Central memory CD8-positive, alpha-beta T cell (primary cell): Measurements from ENCODE around the gene NAB1.
"Not testable (repeated sequence)": the region's sequence is repeated elsewhere in the genome, so short reads cannot be mapped to it uniquely, and the experiment has no call there.

Experiments
- ATAC-seq: fragments of 150-1000 bp; cut with Tn5 transposase; replicated peaks from 2 replicates; pipeline ENCODE4 v1.10.0; 2022; ENCODE audit warnings: mild to moderate bottlenecking, moderate FRiP score, moderate number of reproducible peaks; ENCODE audit not compliant: poor library complexity, severe bottlenecking; ENCODE audit errors: extremely low read depth
- DNase-seq, 2 donors: peaks; one replicate each; pipeline ENCODE4 v3.0.0; 2021; ENCODE audit warnings: low spot score in 2 of 2
- H3K27ac Mint-ChIP-seq: one replicate; pipeline ENCODE4 v1.8.0; 2022; ENCODE audit warnings: low read depth, mild to moderate bottlenecking, moderate library complexity, mixed read lengths
- H3K27me3 Mint-ChIP-seq: one replicate; pipeline ENCODE4 v1.8.0; 2022; ENCODE audit warnings: mixed read lengths
- H3K36me3 Mint-ChIP-seq: one replicate; pipeline ENCODE4 v1.8.0; 2022; ENCODE audit warnings: mild to moderate bottlenecking, moderate library complexity, mixed read lengths; ENCODE audit not compliant: insufficient read depth
- H3K4me1 Mint-ChIP-seq: one replicate; pipeline ENCODE4 v1.8.0; 2022; ENCODE audit warnings: mixed read lengths
- H3K4me3 Mint-ChIP-seq: one replicate; pipeline ENCODE4 v1.8.0; 2022; ENCODE audit warnings: mild to moderate bottlenecking, moderate library complexity, mixed read lengths
- H3K9me3 Mint-ChIP-seq: one replicate; pipeline ENCODE4 v1.8.0; 2022; ENCODE audit warnings: mixed read lengths

NAB1 gene

DNA sequence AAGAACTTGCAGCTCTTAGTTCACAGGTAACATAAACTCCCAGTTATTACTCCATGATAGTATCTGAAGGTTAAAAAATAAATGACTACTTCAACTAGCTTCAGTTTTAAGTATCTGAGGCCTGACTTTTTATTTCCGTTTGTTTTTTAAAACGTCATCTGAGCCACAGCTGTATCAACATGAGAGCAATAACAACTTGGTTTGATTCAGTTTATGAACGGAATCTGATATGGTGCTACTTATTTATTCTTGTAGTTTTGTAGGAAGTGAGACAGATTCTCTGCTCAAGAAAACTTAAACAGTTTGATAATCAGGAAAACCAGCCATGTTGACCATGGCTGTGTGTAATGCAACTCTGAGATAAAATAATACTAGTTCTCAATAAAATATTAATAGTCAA, 34.9 kb downstream of the NAB1 start:
- Mint-ChIP-seq H3K36me3 (peaks cover 24% of the 10 kb centered on the region), H3K4me3 (no peak overlapping the region), H3K27me3 (no peaks in the 10 kb centered on the region), H3K9me3 (no peaks in the 10 kb centered on the region), H3K27ac (no peak overlapping the region), H3K4me1 (peaks cover 14% of the 10 kb centered on the region)
- no peak for ATAC-seq
- no peak for DNase-seq

DNA sequence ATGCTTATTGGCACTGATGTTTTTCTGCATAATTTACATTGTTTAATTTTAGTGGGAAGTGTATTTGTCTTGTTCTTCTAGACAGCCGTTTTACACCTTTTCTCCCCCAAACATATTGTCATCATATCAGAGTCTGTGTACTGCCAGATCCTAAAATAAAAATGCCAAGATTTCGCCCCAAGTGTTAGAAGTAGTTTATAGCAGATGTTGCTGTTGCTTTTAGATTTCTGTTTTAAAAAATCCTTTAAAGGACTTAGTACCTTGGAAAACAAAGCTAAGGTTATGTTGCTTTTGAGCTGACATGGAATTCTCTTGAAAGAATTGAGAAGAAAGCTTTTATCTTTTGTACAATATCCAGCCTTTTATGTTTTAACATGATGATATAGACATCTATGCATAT, 36.0 kb downstream of the NAB1 start:
- H3K27me3 Mint-ChIP-seq, result no peaks in the 10 kb centered on the region
- no peaks in the 10 kb centered on the region for H3K9me3 Mint-ChIP-seq
- peaks cover 7% of the 10 kb centered on the region for H3K4me1 Mint-ChIP-seq
- peaks cover 25% of the 10 kb centered on the region for H3K36me3 Mint-ChIP-seq
- no peak for ATAC-seq
- H3K4me3 Mint-ChIP-seq, result no peak overlapping the region
- no peak overlapping the region for H3K27ac Mint-ChIP-seq
- DNase-seq, result no peak

DNA sequence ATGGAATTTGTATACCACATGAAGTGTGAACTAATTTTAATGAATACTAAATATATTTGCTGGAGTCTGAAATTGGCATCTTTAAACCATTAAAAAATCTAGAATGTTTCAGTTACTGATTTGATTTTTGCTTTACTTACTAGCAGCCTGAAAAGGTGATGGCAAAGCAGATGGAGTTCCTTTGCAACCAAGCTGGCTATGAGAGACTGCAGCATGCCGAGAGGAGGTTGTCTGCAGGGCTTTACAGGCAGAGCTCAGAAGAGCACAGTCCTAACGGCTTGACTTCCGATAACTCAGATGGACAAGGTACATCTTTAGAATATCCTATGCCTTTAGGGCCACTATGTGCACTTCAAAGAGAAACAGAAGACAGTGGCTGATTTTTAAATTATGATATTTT, 36.5 kb downstream of the NAB1 start:
- no peak for DNase-seq

DNA sequence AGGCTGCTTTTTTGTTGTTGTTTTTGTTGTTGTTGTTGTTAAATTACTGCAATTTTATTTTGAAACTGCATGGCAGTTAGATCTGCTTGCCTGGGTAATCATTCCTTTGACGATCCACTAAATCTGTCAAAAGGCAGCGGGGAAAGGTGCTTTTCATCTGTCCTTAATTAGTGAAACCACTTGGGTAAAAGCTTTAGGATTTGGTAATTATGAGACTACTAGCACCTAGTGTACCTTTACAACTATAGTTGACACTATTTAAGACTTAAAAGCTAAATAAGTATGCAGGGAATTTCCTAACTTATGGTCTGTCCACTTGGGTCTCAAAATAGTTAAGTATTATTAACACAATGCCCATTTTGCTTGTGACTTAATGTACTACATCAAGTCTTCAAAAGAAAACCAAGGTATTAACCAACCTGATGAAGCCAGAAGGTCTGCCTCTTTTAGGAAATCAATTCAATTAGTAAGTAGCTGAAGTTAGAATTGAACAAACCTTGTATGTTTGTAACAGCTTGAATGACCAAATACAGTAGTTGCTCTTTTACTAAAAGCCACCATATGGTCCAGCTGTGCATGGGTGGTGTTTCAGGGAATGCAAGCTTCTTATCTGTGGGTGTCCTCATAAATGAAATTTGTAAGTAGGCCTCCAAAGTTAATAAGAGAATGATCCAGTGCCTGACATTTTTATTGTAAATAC, 44.8 kb downstream of the NAB1 start:
- no peak overlapping the region for H3K4me3 Mint-ChIP-seq
- H3K36me3 Mint-ChIP-seq, result peaks cover 5% of the 10 kb centered on the region
- no peaks in the 10 kb centered on the region for H3K9me3 Mint-ChIP-seq
- ATAC-seq (no peak), DNase-seq (no peak)
- H3K27ac Mint-ChIP-seq, result peak overlapping the region; percentile 57
- peaks cover 21% of the 10 kb centered on the region for H3K4me1 Mint-ChIP-seq
- H3K27me3 Mint-ChIP-seq, result no peaks in the 10 kb centered on the region

More for the DNA sequence above, 36.5 kb downstream of the NAB1 start:
- H3K36me3 Mint-ChIP-seq, result peaks cover 29% of the 10 kb centered on the region
- H3K4me1 Mint-ChIP-seq, result peaks cover 3% of the 10 kb centered on the region
- H3K27me3 Mint-ChIP-seq, result no peaks in the 10 kb centered on the region
- no peak overlapping the region for H3K27ac Mint-ChIP-seq
- H3K4me3 Mint-ChIP-seq, result no peak overlapping the region
- ATAC-seq, result no peak
- no peaks in the 10 kb centered on the region for H3K9me3 Mint-ChIP-seq

DNA sequence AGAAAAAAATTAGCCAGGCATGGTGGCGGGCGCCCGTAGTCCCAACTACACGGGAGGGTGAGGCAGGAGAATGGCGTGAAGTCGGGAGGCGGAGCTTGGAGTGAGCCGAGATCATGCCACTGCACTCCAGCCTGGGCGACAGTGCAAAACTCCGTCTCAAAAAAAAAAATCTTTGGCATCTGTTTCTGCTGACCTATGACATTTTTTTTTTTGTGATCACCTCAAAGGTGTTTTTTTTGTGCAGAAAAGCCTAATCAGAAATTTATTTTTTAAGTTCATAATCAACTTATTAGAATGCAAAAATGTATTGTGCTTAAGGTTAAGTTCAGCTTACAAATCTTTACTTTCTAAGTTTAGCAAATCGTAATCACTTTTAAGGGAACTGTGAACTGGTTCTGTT, 45.6 kb downstream of the NAB1 start:
- Mint-ChIP-seq H3K4me3 (no peak overlapping the region), H3K4me1 (peaks cover 21% of the 10 kb centered on the region), H3K9me3 (no peaks in the 10 kb centered on the region), H3K27me3 (no peaks in the 10 kb centered on the region), H3K27ac (peak overlapping the region; percentile 57), H3K36me3 (peaks cover 5% of the 10 kb centered on the region)
- ATAC-seq, result no peak
- DNase-seq, result no peak

DNA sequence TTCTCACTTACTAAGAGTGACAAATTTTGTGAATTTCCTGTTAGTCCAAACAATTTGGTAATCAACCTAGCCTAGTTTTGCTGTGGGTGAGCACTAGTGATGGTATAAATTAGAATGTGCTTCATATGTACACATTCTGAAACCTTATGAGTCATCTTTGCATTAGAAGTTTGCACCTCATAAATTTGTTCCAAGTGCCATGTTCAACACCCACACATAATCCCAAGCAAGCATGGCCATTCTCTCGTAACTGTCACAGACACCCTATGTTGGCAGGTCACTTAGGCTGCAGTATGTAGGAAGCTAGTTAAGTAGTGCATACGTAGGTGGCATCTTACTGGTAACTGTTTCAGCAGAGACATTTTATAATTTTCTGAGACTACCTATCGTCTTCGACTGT, 46.9 kb downstream of the NAB1 start:
- no peaks in the 10 kb centered on the region for H3K27me3 Mint-ChIP-seq
- peak in 1 of 2 donors; percentile 29 for DNase-seq
- H3K9me3 Mint-ChIP-seq, result no peaks in the 10 kb centered on the region
- ATAC-seq, result peak; percentile 76
- no peak overlapping the region for H3K4me3 Mint-ChIP-seq
- no peaks in the 10 kb centered on the region for H3K36me3 Mint-ChIP-seq
- peak overlapping the region; percentile 40 for H3K27ac Mint-ChIP-seq
- H3K4me1 Mint-ChIP-seq, result peaks cover 21% of the 10 kb centered on the region

DNA sequence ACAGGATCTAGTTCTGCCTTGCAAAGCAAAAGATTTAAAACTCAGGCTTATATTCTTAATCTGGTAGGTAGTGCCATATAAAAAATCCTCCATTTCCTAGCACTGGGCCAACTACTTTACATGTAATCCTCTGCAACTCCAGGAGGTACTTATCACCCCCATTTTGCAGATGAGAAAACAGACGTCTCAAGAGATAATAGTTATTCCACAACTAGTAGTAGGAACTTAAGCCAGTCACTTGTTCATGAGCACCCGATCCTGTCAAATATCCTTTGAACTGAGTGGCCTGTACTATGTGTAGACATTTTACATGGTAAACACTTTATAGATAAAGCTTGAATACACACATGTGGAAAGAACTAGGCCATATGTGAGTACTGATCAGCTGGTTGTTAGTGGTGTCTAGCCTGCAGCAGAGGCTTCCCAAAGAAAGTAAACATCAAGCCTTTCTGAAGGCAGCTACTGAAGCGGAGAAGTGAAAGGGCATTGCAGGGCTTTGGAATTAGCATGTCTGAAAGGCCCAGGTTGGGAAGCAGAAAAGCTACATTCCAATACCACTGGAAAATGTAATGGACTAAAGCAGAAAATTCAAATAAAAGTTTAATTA, 48.0 kb downstream of the NAB1 start:
- H3K9me3 Mint-ChIP-seq, result no peaks in the 10 kb centered on the region
- no peak overlapping the region for H3K4me3 Mint-ChIP-seq
- H3K36me3 Mint-ChIP-seq, result no peaks in the 10 kb centered on the region
- DNase-seq (no peak), ATAC-seq (no peak)
- peaks cover 21% of the 10 kb centered on the region for H3K4me1 Mint-ChIP-seq
- no peaks in the 10 kb centered on the region for H3K27me3 Mint-ChIP-seq
- no peak overlapping the region for H3K27ac Mint-ChIP-seq

DNA sequence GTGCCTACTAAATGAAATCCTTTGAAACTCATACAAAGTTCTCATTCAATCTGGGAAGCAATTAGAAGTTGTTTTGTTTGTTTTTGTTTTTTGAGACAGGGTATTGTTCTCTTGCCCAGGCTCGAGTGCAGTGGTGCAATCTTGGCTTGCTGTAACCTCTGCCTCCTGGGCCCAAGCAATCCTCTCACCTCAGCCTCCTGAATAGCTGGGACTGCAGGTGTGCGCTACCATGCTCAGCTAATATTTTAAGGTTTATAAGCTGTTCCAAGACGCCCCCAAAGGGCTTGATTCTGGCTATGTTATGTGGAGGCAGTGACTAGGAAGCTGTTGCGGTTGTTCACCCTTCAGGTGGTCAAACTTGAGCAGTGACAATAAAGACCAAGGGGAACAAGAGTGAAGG, 48.5 kb downstream of the NAB1 start:
- peaks cover 17% of the 10 kb centered on the region for H3K4me1 Mint-ChIP-seq
- ATAC-seq, result no peak
- no peak overlapping the region for H3K27ac Mint-ChIP-seq

DNA sequence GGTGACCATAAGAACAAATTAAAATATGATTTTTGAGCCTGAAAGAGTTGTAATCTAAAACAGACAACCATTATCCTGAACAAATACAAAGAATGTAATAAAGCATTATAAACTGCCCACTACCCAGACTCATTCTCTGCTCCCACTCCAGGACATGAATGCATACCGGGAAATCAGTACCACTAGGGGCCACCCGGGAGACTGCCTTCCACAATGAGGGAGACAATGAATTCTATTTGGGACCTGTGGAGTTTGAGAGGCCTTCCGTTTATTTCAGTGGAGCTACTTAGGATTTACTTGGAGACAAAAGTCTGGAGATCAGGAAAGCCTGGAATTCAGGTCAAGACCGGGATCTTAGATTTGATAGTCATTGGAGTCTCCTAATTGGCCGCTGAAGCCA, 50.0 kb downstream of the NAB1 start:
- H3K9me3 Mint-ChIP-seq, result no peaks in the 10 kb centered on the region
- no peak for ATAC-seq
- peaks cover 11% of the 10 kb centered on the region for H3K27me3 Mint-ChIP-seq
- no peaks in the 10 kb centered on the region for H3K36me3 Mint-ChIP-seq
- no peak for DNase-seq
- H3K4me3 Mint-ChIP-seq, result no peak overlapping the region
- H3K27ac Mint-ChIP-seq, result no peak overlapping the region
- H3K4me1 Mint-ChIP-seq, result peaks cover 9% of the 10 kb centered on the region

More for the DNA sequence above, 48.5 kb downstream of the NAB1 start:
- Mint-ChIP-seq H3K36me3 (no peaks in the 10 kb centered on the region), H3K9me3 (no peaks in the 10 kb centered on the region), H3K4me3 (no peak overlapping the region), H3K27me3 (no peaks in the 10 kb centered on the region)
- DNase-seq, result no peak

DNA sequence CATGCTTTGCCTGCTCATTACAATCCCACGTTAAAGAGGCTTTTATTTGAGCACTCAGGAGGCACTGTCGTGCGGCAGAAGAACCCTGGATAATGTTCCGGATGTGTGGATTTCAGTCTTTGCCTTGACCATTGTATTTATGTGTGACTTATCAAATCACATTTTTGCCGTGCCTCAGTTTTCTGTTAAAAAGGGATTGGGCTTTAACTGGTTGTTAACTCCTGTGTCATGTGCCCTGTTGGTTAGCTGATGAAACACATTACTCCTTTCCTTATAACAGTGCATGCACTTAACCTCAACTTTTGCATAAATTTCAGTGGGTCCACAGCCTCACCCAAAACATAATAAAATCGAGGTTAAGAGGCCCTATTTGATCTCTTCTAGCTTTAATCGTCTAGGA, 52.7 kb downstream of the NAB1 start:
- no peaks in the 10 kb centered on the region for H3K9me3 Mint-ChIP-seq
- DNase-seq (no peak), ATAC-seq (no peak)
- H3K27ac Mint-ChIP-seq, result no peak overlapping the region
- H3K4me3 Mint-ChIP-seq, result no peak overlapping the region
- no peaks in the 10 kb centered on the region for H3K36me3 Mint-ChIP-seq
- H3K27me3 Mint-ChIP-seq, result peaks cover 21% of the 10 kb centered on the region
- no peaks in the 10 kb centered on the region for H3K4me1 Mint-ChIP-seq

DNA sequence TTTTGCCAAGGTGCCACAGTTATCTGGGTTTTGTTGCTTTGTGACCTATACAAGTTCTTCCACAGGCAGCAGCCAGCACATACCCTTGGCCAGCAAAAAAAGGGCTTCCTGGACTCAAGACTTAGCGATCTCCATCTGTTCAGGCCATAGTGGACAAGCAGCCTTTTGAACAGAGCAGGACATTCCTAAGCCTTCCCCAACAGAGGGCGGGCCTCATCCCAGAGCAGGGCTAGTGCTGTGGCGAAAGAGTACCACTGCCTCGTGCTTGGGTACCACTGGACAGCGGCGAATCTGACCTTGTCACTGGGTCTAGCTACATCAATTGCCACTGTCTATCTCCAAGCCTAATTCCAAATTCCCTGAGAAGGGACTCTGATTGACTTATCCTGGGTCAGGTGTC, 56.4 kb downstream of the NAB1 start:
- ATAC-seq, result no peak
- H3K27me3 Mint-ChIP-seq, result peaks cover 21% of the 10 kb centered on the region
- no peaks in the 10 kb centered on the region for H3K4me1 Mint-ChIP-seq
- H3K27ac Mint-ChIP-seq, result no peak overlapping the region
- no peak overlapping the region for H3K4me3 Mint-ChIP-seq
- H3K36me3 Mint-ChIP-seq, result no peaks in the 10 kb centered on the region
- no peak for DNase-seq
- peaks cover 5% of the 10 kb centered on the region for H3K9me3 Mint-ChIP-seq

DNA sequence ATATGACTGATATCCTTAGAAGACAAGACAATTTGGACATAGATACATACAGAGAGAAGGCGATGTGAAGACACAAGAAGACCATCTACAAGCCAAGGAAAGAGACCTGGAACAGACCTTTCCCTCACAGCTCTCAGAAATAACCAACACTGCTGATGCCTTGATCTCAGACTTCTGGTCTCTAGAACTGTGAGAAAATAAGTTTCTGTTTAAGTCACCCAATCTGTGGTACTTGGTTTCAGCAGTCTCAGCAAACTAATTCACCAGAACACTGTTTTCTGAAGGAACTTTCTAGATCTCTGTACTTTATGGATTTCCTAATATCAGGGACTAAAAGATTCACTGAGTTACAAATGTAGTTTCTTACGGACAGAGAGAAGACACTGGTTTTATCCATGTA, 58.8 kb downstream of the NAB1 start:
- H3K4me1 Mint-ChIP-seq, result no peaks in the 10 kb centered on the region
- H3K4me3 Mint-ChIP-seq, result no peak overlapping the region
- H3K27me3 Mint-ChIP-seq, result peaks cover 21% of the 10 kb centered on the region
- DNase-seq (no peak), ATAC-seq (no peak)
- no peaks in the 10 kb centered on the region for H3K36me3 Mint-ChIP-seq
- H3K27ac Mint-ChIP-seq, result no peak overlapping the region
- H3K9me3 Mint-ChIP-seq, result peaks cover 5% of the 10 kb centered on the region

DNA sequence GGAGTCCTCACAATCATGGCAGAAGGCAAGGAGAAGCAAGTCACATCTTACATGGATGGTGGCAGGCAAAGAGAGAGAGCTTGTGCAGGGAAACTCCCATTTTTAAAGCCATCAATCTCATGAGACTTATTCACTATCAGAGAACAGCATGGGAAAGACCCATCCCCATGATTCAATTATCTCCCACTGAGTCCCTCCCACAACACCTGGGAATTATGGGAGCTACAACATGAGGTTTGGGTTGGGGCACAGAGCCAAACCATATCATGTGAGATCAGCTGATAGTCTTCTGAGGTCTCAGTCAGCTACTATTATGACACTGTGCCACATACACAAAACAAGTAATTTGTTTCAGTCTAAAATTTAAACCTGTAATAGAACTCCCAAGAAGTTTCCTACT, 59.8 kb downstream of the NAB1 start:
- peaks cover 13% of the 10 kb centered on the region for H3K27me3 Mint-ChIP-seq
- H3K9me3 Mint-ChIP-seq, H3K4me3 Mint-ChIP-seq, H3K4me1 Mint-ChIP-seq, H3K36me3 Mint-ChIP-seq, ATAC-seq, DNase-seq, H3K27ac Mint-ChIP-seq: not testable (repeated sequence)
